Measurements from ENCODE around the gene LMX1B.

DNA sequence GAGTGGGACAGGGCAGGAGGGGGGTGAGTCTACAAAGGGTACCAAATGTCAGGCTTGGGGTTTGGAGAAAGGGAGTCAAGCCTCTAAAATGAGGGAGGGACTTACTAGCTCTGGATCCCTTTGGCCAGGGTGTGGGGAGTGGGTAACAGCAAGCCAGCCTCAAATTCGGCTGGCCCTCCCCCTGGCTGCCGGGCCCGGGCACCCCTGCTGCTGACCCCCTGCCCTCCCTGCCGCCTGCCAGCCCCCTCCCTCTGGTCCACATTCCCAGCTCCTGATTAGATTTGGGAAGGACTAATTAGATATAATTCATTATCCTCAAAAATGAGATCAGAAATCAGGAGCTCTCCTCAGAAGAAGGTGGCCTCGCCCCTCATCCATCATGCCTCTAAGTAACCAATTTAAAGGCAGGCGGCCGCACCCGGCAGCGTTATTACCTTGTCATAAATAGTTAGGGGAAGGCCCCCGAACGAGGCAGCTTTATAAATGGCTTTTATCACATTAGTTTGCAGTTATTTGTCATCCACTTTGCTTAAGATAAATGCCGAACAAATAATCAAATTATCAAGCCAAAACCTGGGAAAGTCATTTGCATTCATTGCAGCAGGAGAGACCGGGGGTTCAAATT is 44.6 kb downstream of the LMX1B start:
- TF ChIP-seq, protein P1, sequence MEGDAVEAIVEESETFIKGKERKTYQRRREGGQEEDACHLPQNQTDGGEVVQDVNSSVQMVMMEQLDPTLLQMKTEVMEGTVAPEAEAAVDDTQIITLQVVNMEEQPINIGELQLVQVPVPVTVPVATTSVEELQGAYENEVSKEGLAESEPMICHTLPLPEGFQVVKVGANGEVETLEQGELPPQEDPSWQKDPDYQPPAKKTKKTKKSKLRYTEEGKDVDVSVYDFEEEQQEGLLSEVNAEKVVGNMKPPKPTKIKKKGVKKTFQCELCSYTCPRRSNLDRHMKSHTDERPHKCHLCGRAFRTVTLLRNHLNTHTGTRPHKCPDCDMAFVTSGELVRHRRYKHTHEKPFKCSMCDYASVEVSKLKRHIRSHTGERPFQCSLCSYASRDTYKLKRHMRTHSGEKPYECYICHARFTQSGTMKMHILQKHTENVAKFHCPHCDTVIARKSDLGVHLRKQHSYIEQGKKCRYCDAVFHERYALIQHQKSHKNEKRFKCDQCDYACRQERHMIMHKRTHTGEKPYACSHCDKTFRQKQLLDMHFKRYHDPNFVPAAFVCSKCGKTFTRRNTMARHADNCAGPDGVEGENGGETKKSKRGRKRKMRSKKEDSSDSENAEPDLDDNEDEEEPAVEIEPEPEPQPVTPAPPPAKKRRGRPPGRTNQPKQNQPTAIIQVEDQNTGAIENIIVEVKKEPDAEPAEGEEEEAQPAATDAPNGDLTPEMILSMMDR (IDR thresholded peaks at IDR 0.05; ENCODE audit: low read depth, low read length, poor library complexity, severe bottlenecking) = no peak
- no peak for TF ChIP-seq EZH2phosphoT487 (IDR thresholded peaks at IDR 0.05; ENCODE audit: borderline replicate concordance, low read length)
